HG03469 (cell line): ENCODE measurements around the gene SCUBE3.

Experiments
- ATAC-seq: cut with Tn5 transposase; IDR thresholded peaks from one replicate; pipeline ENCODE4 v1.9.1; 2021; ENCODE audit warnings: mild to moderate bottlenecking, moderate library complexity, moderate number of reproducible peaks; ENCODE audit not compliant: unreplicated experiment

Gene SCUBE3

GRCh38 chr6:35297601-35298481 is 84.1 kb downstream of the SCUBE3 start, which contains the start of gene DEF6:
Gene DEF6 (plus strand): TSS chr6:35297818. CDS start chr6:35297857, 39 bp downstream.
- peak; percentile 57 for ATAC-seq

DNA sequence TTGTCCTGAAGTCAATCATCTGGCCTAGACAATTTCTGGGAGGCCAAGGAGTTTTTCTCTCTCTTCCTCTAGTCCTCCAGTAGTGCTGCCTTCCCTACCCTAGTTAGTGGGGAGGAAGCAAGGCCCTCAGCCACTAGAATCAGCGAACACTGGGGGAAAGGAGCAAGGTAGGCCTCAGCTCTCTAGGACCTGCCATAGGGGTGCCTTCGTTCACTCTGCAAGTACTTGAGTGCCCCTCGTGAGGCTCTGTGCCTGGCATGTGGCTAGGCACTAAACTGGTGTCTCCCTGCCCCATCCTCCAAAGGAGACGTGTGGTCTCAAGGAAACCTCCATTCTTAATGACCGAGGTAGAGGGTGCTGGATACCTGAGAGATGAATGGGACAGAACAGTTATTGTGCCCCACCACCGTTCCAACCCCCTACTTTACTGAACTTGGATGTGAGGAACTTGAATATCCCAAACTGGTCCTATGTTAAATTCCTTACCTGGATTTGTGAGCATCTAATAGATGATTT is 84.9 kb downstream of the SCUBE3 start:
- no peak for ATAC-seq

- no peak for ATAC-seq
Measured at GRCh38 chr6:35299674-35300073, 85.9 kb downstream of the SCUBE3 start.

DNA sequence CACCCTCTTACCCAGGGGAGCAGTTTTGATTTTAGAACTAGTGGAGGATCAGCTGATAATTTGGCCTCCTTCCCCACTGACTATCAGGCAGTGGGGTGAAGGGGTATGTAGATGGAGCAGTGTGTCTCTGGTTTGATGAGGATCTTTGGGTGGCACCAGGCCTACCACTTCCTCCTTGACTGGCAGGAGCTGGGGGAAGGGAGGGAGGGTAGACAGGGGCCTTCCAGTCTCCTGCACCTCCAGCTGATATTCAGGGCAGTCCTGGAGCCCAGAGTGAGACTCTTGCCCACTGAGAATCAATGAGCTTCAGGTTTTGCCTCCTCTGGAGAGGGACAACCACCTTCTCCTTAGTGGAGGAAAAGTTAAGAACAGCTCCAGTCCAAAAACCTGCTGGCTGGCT is 87.1 kb downstream of the SCUBE3 start:
- ATAC-seq = no peak
